Endothelial cell (in vitro differentiated cells): ENCODE results near the gene MXD4. TPM values are rescaled to one million over a fixed set of nuclear protein-coding genes. Genes with fewer than 3 reads are reported as not detected.

Experiments used
- DNase-seq: peaks from one replicate; pipeline ENCODE4 v3.0.0; 2021; ENCODE audit warnings: low spot score
- H3K27ac Mint-ChIP-seq: one replicate; pipeline ENCODE4 v1.8.0; 2021; ENCODE audit warnings: mixed read lengths, inconsistent platforms; ENCODE audit not compliant: unreplicated experiment
- H3K27me3 Mint-ChIP-seq: one replicate; pipeline ENCODE4 v1.8.0; 2021; ENCODE audit warnings: mild to moderate bottlenecking, moderate library complexity, mixed read lengths, inconsistent platforms; ENCODE audit not compliant: unreplicated experiment
- H3K36me3 Mint-ChIP-seq: one replicate; pipeline ENCODE4 v1.8.0; 2021; ENCODE audit warnings: mild to moderate bottlenecking, low read depth, mixed read lengths, inconsistent platforms; ENCODE audit not compliant: unreplicated experiment
- H3K4me1 Mint-ChIP-seq: one replicate; pipeline ENCODE4 v1.8.0; 2021; ENCODE audit warnings: mild to moderate bottlenecking, mixed read lengths, inconsistent platforms; ENCODE audit not compliant: unreplicated experiment
- H3K4me3 Mint-ChIP-seq: one replicate; pipeline ENCODE4 v1.8.0; 2021; ENCODE audit warnings: mild to moderate bottlenecking, mixed read lengths, inconsistent platforms; ENCODE audit not compliant: unreplicated experiment
- H3K9me3 Mint-ChIP-seq: one replicate; pipeline ENCODE4 v1.8.0; 2021; ENCODE audit warnings: mixed read lengths, inconsistent platforms; ENCODE audit not compliant: unreplicated experiment
- CTCF ChIP-seq: fragments of 200-600 bp; sonication (generic); IDR thresholded peaks from one replicate; pipeline ENCODE4 v1.5.0; 2021; ENCODE audit warnings: antibody characterized with exemption; ENCODE audit not compliant: unreplicated experiment
- total RNA-seq: library from RNA; stranded (reverse); fragmentation: NEBNext Ultra II Directional; extraction: Animal tissue kit (Norgen Biotek cat#: 25700); gene quantifications from one replicate; pipeline ENCODE4 v1.2.1, GENCODE V29; 2021; ENCODE audit not compliant: unreplicated experiment

MXD4 gene
- total RNA-seq, 1 donor from 2014 or later, result 93.5 TPM

- TF ChIP-seq CTCF, result no peak
- peaks cover 12% of the 10 kb centered on the region for H3K4me1 Mint-ChIP-seq
- peaks cover 18% of the 10 kb centered on the region for H3K27me3 Mint-ChIP-seq
- H3K4me3 Mint-ChIP-seq, result no peak overlapping the region
- peaks cover 23% of the 10 kb centered on the region for H3K36me3 Mint-ChIP-seq
- H3K9me3 Mint-ChIP-seq, result no peaks in the 10 kb centered on the region
- DNase-seq, result no peak
- H3K27ac Mint-ChIP-seq, result no peak overlapping the region
Observed at GRCh38 chr4:2254665-2255500, 7.0 kb downstream of the MXD4 start.

DNA sequence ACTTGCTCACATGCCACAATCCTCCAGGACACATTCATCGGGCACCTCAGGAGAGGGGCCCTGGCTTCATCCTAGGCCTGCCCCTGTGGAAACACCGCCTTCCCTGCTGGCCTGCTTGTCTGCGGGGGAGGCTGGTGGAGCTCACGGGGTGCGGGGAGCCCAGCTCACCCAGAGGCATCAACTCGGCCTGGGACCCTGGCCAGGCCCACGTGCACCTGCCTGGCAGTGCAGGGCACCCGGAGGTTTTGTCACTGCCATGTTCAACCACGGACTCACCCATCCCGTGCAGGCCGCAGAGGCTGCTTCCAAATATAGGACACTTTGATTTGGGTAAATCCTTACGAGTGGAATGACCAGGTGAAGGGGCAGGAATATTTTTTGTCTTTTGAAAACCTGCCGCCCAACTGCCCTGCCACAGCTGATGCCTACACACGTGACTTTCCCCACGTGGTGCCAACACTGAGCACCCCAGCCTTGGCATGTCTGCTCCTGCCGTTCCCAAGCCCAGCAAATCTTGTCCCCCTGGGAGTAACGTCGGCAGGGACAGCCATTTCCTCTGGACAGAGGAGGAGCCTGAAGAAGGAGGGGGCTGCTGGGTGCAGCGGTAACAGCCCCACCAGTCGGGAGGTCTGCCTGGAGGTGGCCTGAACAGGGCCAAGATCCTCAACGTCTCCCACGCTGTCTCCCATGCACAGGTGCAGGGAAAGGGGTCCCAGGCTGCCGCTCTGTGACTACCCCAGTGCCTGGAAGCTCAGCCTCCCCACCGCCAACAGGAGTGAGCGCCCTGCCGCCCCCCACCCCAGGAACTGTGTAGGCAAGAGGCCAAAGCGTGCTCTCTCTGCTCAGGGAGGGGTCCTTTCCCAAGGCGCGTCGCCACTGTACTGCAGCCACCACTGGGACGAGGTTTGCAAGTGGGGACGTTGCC is 8.5 kb downstream of the MXD4 start:
- TF ChIP-seq CTCF, result no peak
- Mint-ChIP-seq H3K4me1 (peaks cover 12% of the 10 kb centered on the region), H3K4me3 (peak overlapping the region; percentile 77), H3K27ac (no peak overlapping the region), H3K36me3 (peaks cover 28% of the 10 kb centered on the region), H3K27me3 (peaks cover 18% of the 10 kb centered on the region), H3K9me3 (no peaks in the 10 kb centered on the region)
- no peak for DNase-seq

DNA sequence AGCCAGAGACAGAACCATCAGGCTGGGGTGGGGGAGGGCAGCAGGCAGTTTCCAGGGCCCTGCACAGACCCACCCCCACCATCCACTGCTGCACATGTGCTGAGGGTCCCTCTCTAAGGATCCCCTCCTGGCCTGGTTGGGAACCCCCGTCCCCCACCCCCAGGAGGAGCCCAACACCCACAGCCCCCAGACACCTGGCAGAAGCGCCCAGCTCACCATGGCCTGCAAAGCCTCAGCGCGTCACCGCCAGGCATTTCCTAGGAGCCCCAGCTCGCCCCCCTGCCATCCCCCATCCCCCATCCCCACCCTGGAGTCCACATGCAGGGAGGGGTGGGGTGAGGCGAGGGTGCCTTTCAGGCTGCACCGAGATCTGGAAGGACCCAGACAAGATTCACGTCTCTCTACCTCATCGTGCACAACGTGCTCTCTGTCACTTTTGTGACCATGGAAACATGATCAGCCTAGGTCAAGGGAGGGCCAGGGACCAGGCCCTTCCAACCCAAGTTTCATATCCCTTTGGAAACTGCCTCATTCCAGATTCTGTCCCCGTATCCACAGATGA is 9.3 kb downstream of the MXD4 start:
- Mint-ChIP-seq H3K27ac (peak overlapping the region; percentile 24), H3K36me3 (peaks cover 25% of the 10 kb centered on the region), H3K27me3 (peaks cover 21% of the 10 kb centered on the region), H3K4me3 (peak overlapping the region; percentile 77), H3K9me3 (no peaks in the 10 kb centered on the region), H3K4me1 (peaks cover 12% of the 10 kb centered on the region)
- peak; percentile 2 for DNase-seq
- TF ChIP-seq CTCF, result no peak

GRCh38 chr4:2251795-2252529 is 9.9 kb downstream of the MXD4 start:
- TF ChIP-seq CTCF, result no peak
- H3K4me1 Mint-ChIP-seq, result peaks cover 8% of the 10 kb centered on the region
- peaks cover 22% of the 10 kb centered on the region for H3K27me3 Mint-ChIP-seq
- H3K9me3 Mint-ChIP-seq, result no peaks in the 10 kb centered on the region
- peaks cover 23% of the 10 kb centered on the region for H3K36me3 Mint-ChIP-seq
- no peak overlapping the region for H3K27ac Mint-ChIP-seq
- DNase-seq, result no peak
- peak overlapping the region; percentile 42 for H3K4me3 Mint-ChIP-seq
